Small intestine (tissue), 7 donors: ENCODE data around the gene REV1. TPM values are rescaled to one million over a fixed set of nuclear protein-coding genes. Genes with fewer than 3 reads are reported as not detected.

ENCODE experiments used
- DNase-seq, 2 donors: peaks; one replicate each; pipeline versions ENCODE4 v3.0.0 to v3.0.0-alpha.2; 2013
- FAIRE-seq: peaks from 2 replicates; lab custom pipeline; 2012; peaks lifted over from hg19 to GRCh38; lab: Jason Lieb, UNC
- H3K27ac ChIP-seq, 3 donors: one replicate each; pipeline ENCODE4 v1.5.1; 2013; ENCODE audit warnings: low read length in 2 of 3, mild to moderate bottlenecking in 2 of 3, control low read depth in 1 of 3, inconsistent platforms in 1 of 3, low read depth in 1 of 3, moderate library complexity in 1 of 3
- H3K27me3 ChIP-seq, 3 donors: one replicate each; pipeline ENCODE4 v1.6.1; 2013; ENCODE audit warnings: low read length in 3 of 3, inconsistent platforms in 1 of 3; ENCODE audit not compliant: control insufficient read depth in 3 of 3, insufficient read depth in 3 of 3
- H3K36me3 ChIP-seq, 3 donors: one replicate each; pipeline ENCODE4 v1.6.1; 2013; ENCODE audit warnings: low read length in 3 of 3, inconsistent platforms in 1 of 3, low read depth in 1 of 3, mild to moderate bottlenecking in 1 of 3, moderate library complexity in 1 of 3; ENCODE audit not compliant: control insufficient read depth in 3 of 3, insufficient read depth in 2 of 3
- H3K4me1 ChIP-seq, 3 donors: one replicate each; pipeline ENCODE4 v1.6.1; 2013; ENCODE audit warnings: low read length in 2 of 3, inconsistent platforms in 1 of 3, low read depth in 1 of 3, mild to moderate bottlenecking in 1 of 3, moderate library complexity in 1 of 3; ENCODE audit not compliant: control insufficient read depth in 3 of 3, insufficient read depth in 2 of 3
- H3K4me3 ChIP-seq, 3 donors: one replicate each; pipeline ENCODE4 v1.5.1; 2013; ENCODE audit warnings: low read length in 3 of 3, control low read depth in 1 of 3, inconsistent platforms in 1 of 3, low read depth in 1 of 3, mild to moderate bottlenecking in 1 of 3, moderate library complexity in 1 of 3
- H3K9me3 ChIP-seq, 2 donors: one replicate each; pipeline ENCODE4 v1.6.1; 2013; ENCODE audit warnings: low read depth in 1 of 2, low read length in 1 of 2; ENCODE audit not compliant: control insufficient read depth in 2 of 2, insufficient read depth in 1 of 2
- WGBS, 3 donors: extraction: QIAGEN DNeasy Blood & Tissue Kit; methylation state at CpG; one replicate each; pipeline ENCODE4 v1.1.7; 2013; 5-methylcytosine and 5-hydroxymethylcytosine counted together
- polyA plus RNA-seq, 4 donors: library from polyadenylated mRNA; stranded (reverse) in 3 of 4; unstranded in 1 of 4; fragments of 200-250 nt in 3 of 4; fragments of 120-200 nt in 1 of 4; gene quantifications; one replicate each; pipeline versions ENCODE4 v1.2.1 to v1.2.3, GENCODE V29; 2013
- donor health status: healthy with polysubstance abuse.
- donor health status: control.
- donor health status: control.
- donor health status: Bipolar disorder and iron deficiency.
- donor health status: healthy.

REV1 gene
- polyA plus RNA-seq, 4 donors = 9.7 to 40.1 (median 17.8) TPM

DNA sequence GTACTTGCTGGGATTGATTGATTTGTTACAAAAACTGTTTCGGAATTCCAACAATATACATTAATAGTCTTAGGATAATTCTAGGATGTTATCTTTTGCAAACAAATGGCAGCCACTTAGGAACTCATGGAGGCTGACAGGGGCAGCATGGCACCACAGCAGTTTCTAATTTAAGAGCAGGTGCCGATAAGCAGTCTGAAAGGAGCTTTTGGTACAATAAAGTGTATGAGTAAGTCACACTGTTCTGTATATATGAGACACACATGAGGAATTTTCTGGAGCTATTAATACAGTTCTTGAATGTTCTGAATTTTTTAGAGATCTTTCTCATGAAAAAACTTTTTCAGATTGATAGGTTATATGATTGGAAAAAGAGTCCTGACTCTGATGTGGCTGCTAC is 100.4 kb downstream of the REV1 start:
- WGBS, 3 donors = 45 to 64% (median 63%) methylated on average over 2 of the region's 2 CpGs
- H3K36me3 ChIP-seq = peaks cover 6 to 18% (median 11%) of the 10 kb centered on the region in 3 donors
- FAIRE-seq = no peak

DNA sequence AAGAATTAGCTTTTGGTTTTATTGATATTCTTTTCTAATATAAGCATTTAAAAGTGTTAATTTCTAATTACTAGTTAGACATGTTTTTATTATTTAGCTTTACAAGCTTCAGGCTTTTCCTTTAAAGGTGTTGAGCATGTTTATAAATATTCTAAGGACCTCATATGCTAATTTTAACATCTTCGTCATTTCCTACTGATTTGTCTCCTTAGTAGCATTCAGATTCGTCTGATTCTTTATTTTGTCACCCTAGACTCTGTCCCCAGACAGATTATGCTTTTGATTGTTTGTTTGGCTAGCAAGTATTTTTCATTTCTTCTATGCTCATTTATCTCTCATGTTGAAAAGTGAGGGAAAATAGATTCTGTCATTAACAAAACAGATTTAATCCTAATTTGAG is 100.9 kb downstream of the REV1 start:
- H3K36me3 ChIP-seq = peaks cover 5 to 18% (median 10%) of the 10 kb centered on the region in 3 donors

More for the DNA sequence above, 100.4 kb downstream of the REV1 start:
- no peaks in the 10 kb centered on the region for H3K27me3 ChIP-seq
- H3K4me3 ChIP-seq = no peak overlapping the region
- no peak for DNase-seq
- no peaks in the 10 kb centered on the region for H3K9me3 ChIP-seq
- H3K4me1 ChIP-seq = no peaks in the 10 kb centered on the region
- H3K27ac ChIP-seq = no peak overlapping the region

DNA sequence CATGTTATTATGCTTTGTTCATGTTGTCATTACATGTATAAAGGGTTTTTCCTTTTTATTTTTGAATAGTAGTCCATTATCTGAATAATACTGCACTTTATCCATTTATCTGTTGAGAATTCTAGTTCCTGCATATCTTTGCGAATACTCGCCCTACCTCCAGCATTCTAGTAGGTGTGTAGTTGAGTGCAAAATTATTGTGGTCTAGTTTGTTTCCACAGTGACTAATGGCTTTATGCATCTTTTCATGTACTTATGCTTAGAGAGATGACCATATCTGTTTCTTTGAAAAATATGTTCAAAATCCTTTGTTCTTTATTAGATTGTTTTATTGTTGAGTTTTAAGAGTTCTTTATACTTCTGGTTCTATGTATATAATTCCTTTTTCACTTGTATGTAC is 103.8 kb downstream of the REV1 start:
- 91 to 98% (median 98%) methylated on average over 2 of the region's 2 CpGs for WGBS, 3 donors
- H3K27me3 ChIP-seq = no peaks in the 10 kb centered on the region
- DNase-seq = no peak
- no peak for FAIRE-seq
- no peak overlapping the region for H3K4me3 ChIP-seq
- no peaks in the 10 kb centered on the region for H3K9me3 ChIP-seq
- no peak overlapping the region for H3K27ac ChIP-seq
- no peaks in the 10 kb centered on the region for H3K4me1 ChIP-seq
- peaks cover 5 to 10% (median 9%) of the 10 kb centered on the region in 3 donors for H3K36me3 ChIP-seq

More for the DNA sequence above, 100.9 kb downstream of the REV1 start:
- FAIRE-seq (no peak), DNase-seq (no peak)
- Histone ChIP-seq H3K27me3 (no peaks in the 10 kb centered on the region), H3K4me1 (no peaks in the 10 kb centered on the region), H3K27ac (no peak overlapping the region), H3K9me3 (no peaks in the 10 kb centered on the region), H3K4me3 (no peak overlapping the region)
- 78 to 90% (median 85%) methylated on average over 2 of the region's 2 CpGs for WGBS, 3 donors

DNA sequence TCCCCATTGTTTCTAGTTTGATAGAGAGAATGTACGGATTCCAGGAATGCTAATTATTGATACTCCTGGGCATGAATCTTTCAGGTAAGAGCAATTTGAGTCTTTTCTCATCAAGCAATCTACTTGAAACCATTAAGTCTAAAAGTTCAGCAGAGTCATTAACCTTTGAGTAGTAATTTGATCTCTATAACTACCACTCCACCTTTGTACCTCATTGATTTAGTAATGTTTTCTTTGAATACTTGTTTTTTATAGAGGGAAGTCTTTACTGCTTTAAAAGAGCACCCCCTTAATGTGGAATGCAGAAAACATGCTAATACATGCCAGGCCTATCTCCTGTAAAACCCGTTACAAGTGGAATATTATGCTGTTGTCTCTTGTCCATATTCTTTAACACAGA is 107.7 kb downstream of the REV1 start:
- Histone ChIP-seq H3K4me3 (no peak overlapping the region), H3K27ac (peak overlapping the region in 1 of 3 donors; percentile 37), H3K9me3 (no peaks in the 10 kb centered on the region), H3K27me3 (no peaks in the 10 kb centered on the region), H3K4me1 (no peaks in the 10 kb centered on the region), H3K36me3 (peaks cover 4 to 9% (median 9%) of the 10 kb centered on the region in 3 donors)
- FAIRE-seq = no peak
- WGBS, 3 donors = 31 to 70% (median 51%) methylated on average over 2 of the region's 2 CpGs
- peak; percentile 55 to 63 for DNase-seq

DNA sequence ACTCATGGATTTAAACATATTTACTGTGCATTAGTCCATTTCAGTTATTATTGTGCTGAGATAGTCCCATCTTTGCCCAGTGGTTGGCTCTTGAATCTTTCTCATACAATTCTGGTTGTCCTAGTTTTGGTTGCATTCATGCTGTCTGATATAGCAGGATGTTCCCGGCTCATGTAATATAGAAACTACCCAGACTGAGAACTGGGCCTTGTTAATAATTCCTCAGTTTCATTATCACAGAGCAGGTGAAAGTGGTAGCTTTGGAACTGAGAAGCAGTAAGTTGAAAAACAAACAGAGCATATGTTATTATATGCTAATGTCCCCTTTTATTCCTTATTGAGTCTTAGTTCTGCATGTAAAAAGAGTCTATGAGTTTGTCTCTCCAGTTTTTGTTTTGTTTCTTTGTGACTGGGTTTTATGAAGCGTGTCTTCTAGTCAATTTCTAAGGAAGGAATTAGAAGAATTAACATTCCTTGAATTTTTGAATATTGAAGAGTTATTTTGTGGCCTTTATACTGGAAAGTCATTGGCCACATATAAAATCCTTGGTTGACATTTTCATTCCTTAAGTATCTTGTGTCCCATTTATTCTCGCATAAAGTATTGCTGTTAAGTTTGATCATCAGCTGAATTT is 109.3 kb downstream of the REV1 start:
- peak in 1 of 2 donors; percentile 57 for DNase-seq
- Histone ChIP-seq H3K4me1 (no peaks in the 10 kb centered on the region), H3K9me3 (no peaks in the 10 kb centered on the region), H3K4me3 (no peak overlapping the region), H3K36me3 (peaks cover 6 to 9% (median 6%) of the 10 kb centered on the region in 3 donors), H3K27ac (peak overlapping the region in 1 of 3 donors; percentile 8), H3K27me3 (no peaks in the 10 kb centered on the region)
- 61 to 71% (median 71%) methylated on average over 3 of the region's 3 CpGs for whole genome bisulfite sequencing, 3 donors
- FAIRE-seq = no peak

DNA sequence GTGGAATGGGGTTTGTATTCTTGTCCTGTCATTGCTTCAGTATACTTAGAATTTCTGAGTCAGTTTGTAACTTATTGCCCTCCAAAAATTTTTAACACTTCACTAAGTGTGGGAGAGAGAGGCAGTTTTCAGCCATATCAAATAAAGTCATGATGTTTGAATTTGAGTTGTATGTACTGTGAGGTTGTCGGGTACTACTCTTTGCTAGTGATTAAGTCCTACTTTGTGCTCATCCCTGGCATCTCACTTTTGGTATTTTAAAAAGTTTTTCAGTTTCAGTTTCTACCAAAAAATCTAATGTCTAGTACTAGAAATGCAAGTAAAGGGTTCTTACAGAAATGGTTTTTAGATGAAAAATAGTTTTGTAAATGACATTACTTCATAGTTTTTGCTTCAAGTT is 111.9 kb downstream of the REV1 start:
- FAIRE-seq (peak; percentile 5), DNase-seq (no peak)
- H3K36me3 ChIP-seq = peaks cover 4 to 10% (median 8%) of the 10 kb centered on the region in 3 donors
- H3K27me3 ChIP-seq = no peaks in the 10 kb centered on the region
- no peak overlapping the region for H3K27ac ChIP-seq
- H3K4me3 ChIP-seq = no peak overlapping the region
- H3K4me1 ChIP-seq = no peaks in the 10 kb centered on the region
- peaks cover 0 to 8% of the 10 kb centered on the region in 2 donors for H3K9me3 ChIP-seq
- WGBS, 3 donors = 73 to 87% (median 81%) methylated on average over 1 of the region's 1 CpG

DNA sequence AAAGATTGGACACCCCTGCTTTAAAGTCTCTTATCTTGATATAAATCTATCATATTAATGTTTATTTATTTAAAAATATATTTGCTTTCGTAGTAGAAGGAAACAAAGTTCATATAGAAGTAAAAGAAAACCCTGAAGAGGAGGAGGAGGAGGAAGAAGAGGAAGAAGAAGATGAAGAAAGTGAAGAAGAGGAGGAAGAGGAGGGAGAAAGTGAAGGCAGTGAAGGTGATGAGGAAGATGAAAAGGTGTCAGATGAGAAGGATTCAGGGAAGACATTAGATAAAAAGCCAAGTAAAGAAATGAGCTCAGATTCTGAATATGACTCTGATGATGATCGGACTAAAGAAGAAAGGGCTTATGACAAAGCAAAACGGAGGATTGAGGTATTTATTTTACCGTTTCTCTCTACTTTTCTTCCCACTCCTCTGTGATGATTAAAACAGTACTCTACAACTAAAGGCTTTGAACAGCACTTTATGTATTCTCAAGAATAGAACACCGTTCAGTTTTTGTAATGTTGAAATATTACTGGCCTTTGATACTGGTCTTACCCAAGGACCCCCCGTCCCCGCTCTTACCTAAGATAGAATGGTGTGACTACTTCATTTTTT is 113.5 kb downstream of the REV1 start:
- WGBS, 3 donors = 78 to 88% (median 88%) methylated on average over 7 of the region's 7 CpGs
- DNase-seq (no peak), FAIRE-seq (no peak)
- Histone ChIP-seq H3K36me3 (peaks cover 4 to 13% (median 10%) of the 10 kb centered on the region in 3 donors), H3K4me3 (no peak overlapping the region), H3K27me3 (no peaks in the 10 kb centered on the region), H3K27ac (no peak overlapping the region), H3K4me1 (no peaks in the 10 kb centered on the region), H3K9me3 (peaks cover 0 to 8% of the 10 kb centered on the region in 2 donors)

DNA sequence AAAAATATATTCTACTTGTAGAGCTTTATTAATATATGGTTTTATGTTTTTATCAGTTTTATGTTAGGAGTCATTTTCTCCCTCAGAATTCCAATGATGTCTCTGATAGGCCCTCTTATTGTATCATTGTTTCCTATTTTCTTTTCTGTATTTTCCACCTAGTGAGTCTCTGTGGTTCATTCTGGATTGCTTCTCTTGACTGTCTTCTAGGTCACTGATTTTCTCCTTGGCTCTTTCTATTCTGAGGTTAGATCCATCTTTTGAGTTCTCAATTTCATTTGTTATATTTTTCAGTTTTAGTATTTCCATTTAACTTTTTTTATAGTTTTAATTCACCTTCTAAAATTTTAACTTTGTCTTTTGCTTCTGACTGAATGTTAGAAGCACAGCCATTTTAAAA is 115.1 kb downstream of the REV1 start:
- Histone ChIP-seq H3K9me3 (peaks cover 0 to 8% of the 10 kb centered on the region in 2 donors), H3K4me3 (no peak overlapping the region), H3K36me3 (peaks cover 4 to 14% (median 10%) of the 10 kb centered on the region in 3 donors), H3K27me3 (no peaks in the 10 kb centered on the region), H3K4me1 (no peaks in the 10 kb centered on the region), H3K27ac (no peak overlapping the region)
- DNase-seq (no peak), FAIRE-seq (no peak)
